GM18498 (cell line): Measurements from ENCODE around the gene KIF4A.

Source experiments
- ATAC-seq: cut with Tn5 transposase; IDR thresholded peaks from one replicate; pipeline ENCODE4 v1.9.1; 2021; ENCODE audit warnings: mild to moderate bottlenecking, moderate library complexity; ENCODE audit not compliant: unreplicated experiment

Gene KIF4A

DNA sequence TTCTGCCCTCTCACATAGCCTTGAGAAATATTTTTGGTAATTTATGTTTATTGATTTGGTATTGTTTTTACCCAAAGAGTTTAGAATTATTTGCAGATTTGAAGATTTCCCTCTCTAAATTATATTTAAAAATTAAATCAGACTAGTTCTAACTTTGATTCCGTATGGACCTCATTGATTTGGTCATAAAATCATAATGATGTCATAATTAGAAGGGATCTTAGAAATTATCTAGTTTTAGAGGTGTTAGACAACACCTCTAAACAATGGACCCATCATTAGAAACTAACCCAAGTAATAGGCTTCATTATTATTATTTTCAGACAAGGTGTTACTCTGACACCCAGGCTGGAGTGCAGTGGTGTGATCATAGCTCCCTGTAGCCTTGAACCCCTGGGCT lies 178.8 kb downstream of the KIF4A start:
- ATAC-seq, result no peak
